RWPE1 (cell line): Measurements from ENCODE around the gene RUVBL1.

ENCODE experiments used
- CTCF ChIA-PET: fragments of 350-600 bp; sonication (Branson Sonifier 250); formaldehyde crosslinking; extraction: SDS; loops from one replicate; lab custom pipeline; 2021; lab: Yijun Ruan, JAX
- POLR2A ChIA-PET: fragments of 400-600 bp; formaldehyde crosslinking; extraction: SDS; loops from one replicate; lab custom pipeline; 2020; ENCODE audit warnings: antibody characterized with exemption; ENCODE audit not compliant: low non-redundant PET; lab: Yijun Ruan, JAX
- DNase-seq: peaks from one replicate; pipeline ENCODE4 v3.0.0; 2012; ENCODE audit warnings: low spot score
- H3K27ac ChIP-seq: fragments of 450-650 bp; 2 replicates; pipeline ENCODE4 v1.5.1; 2017
- CTCF ChIP-seq: fragments of 450-650 bp; conservative IDR thresholded peaks from 2 replicates; pipeline ENCODE4 v1.5.1; 2017; ENCODE audit warnings: low read depth, mild to moderate bottlenecking

Gene RUVBL1

GRCh38 chr3:128089135-128089534, 34.5 kb downstream of the RUVBL1 start:
- no peak for DNase-seq
- H3K27ac ChIP-seq: no peak overlapping the region
- ChIA-PET POLR2A (no interaction called here), CTCF (interaction anchor here (0.6 kb wide), 1 partner anchor 949 kb away, joined by 7 read pairs; no protein-coding TSS in a partner anchor)
- TF ChIP-seq CTCF: no peak

- DNase-seq: no peak
- CTCF ChIA-PET: interaction anchor here (0.6 kb wide), 1 partner anchor 74 kb away, joined by 3 read pairs; no protein-coding TSS in a partner anchor
- H3K27ac ChIP-seq: 0 out of 2 replicates have a peak overlapping the region, but pooled peaks have one; percentile 25
- POLR2A ChIA-PET: no interaction called here
- TF ChIP-seq CTCF: no peak
These were observed 39.0 kb downstream of the RUVBL1 start for GRCh38 chr3:128084675-128085021.

GRCh38 chr3:128083980-128084674, 39.5 kb downstream of the RUVBL1 start:
- H3K27ac ChIP-seq: no peak overlapping the region
- POLR2A ChIA-PET: no interaction called here
- CTCF ChIA-PET: interaction anchor here (0.6 kb wide), 1 partner anchor 73 kb away, joined by 3 read pairs; no protein-coding TSS in a partner anchor
- no peak for TF ChIP-seq CTCF
- no peak for DNase-seq

GRCh38 chr3:128083396-128083795, 40.2 kb downstream of the RUVBL1 start:
- no peak for TF ChIP-seq CTCF
- ChIA-PET CTCF (no interaction called here), POLR2A (no interaction called here)
- no peak for DNase-seq
- no peak overlapping the region for H3K27ac ChIP-seq

- H3K27ac ChIP-seq: 0 out of 2 replicates have a peak overlapping the region, but pooled peaks have one; percentile 4
- no peak for DNase-seq
- ChIA-PET CTCF (interaction anchor here (0.8 kb wide), 1 partner anchor 20 kb away, joined by 5 read pairs; no protein-coding TSS in a partner anchor), POLR2A (no interaction called here)
- TF ChIP-seq CTCF: no peak
These were observed 41.1 kb downstream of the RUVBL1 start for GRCh38 chr3:128082546-128082945.

- 0 out of 2 replicates have a peak overlapping the region, but pooled peaks have one; percentile 4 for H3K27ac ChIP-seq
- no peak for DNase-seq
- TF ChIP-seq CTCF: no peak
- ChIA-PET CTCF (interaction anchor here (0.6 to 1.0 kb wide), 3 partner anchors 13 to 90 kb away, joined by 3 to 5 read pairs (median 5); no protein-coding TSS in a partner anchor), POLR2A (no interaction called here)
These were observed 41.8 kb downstream of the RUVBL1 start for GRCh38 chr3:128081846-128082245.
